ENCODE measurements around the gene BIN1. TPM values are rescaled to one million over a fixed set of nuclear protein-coding genes. Genes with fewer than 3 reads are reported as not detected.

Gene BIN1
- total and polyA plus RNA-seq, 12 donors = 62.1 to 207 (median 125) TPM

- 67 to 74% (median 72%) methylated on average over 2 of the region's 2 CpGs for WGBS, 4 donors
- intact Hi-C loops (cut with DNase I) = no loop called here
- DNase-seq = no peak
- H3K4me1 ChIP-seq (replicated peaks in 1 of 2) = no peaks in the 10 kb centered on the region
- no peaks in the 10 kb centered on the region for H3K36me3 ChIP-seq (replicated peaks in 1 of 2)
- no peak for TF ChIP-seq CTCF (IDR thresholded peaks at IDR 0.05)
- no peak for TF ChIP-seq POLR2A (IDR thresholded peaks at IDR 0.05)
- H3K4me3 ChIP-seq = no peak overlapping the region
- H3K27me3 ChIP-seq = peaks cover 3% of the 10 kb centered on the region
- H3K9me3 ChIP-seq (replicated peaks in 1 of 3) = no peaks in the 10 kb centered on the region
- H3K27ac ChIP-seq = no peak overlapping the region
These were observed 95.7 kb downstream of the BIN1 start for GRCh38 chr2:127011231-127011661.

GRCh38 chr2:127008265-127009015 is 98.5 kb downstream of the BIN1 start:
- Histone ChIP-seq H3K27me3 (peaks cover 3% of the 10 kb centered on the region), H3K9me3 (replicated peaks in 1 of 3) (no peaks in the 10 kb centered on the region), H3K36me3 (replicated peaks in 1 of 2) (no peaks in the 10 kb centered on the region), H3K4me3 (no peak overlapping the region), H3K4me1 (replicated peaks in 1 of 2) (no peaks in the 10 kb centered on the region), H3K27ac (no peak overlapping the region)
- DNase-seq = no peak
- TF ChIP-seq POLR2A (IDR thresholded peaks at IDR 0.05) (no peak), CTCF (IDR thresholded peaks at IDR 0.05) (no peak)
- intact Hi-C loops (cut with DNase I) = no loop called here
- 64 to 84% (median 77%) methylated on average over 5 of the region's 5 CpGs for WGBS, 4 donors

GRCh38 chr2:127007652-127008051 is 99.3 kb downstream of the BIN1 start:
- intact Hi-C loops (cut with DNase I) = no loop called here
- Histone ChIP-seq H3K4me3 (no peak overlapping the region), H3K4me1 (replicated peaks in 1 of 2) (no peaks in the 10 kb centered on the region), H3K27me3 (peaks cover 3% of the 10 kb centered on the region), H3K9me3 (replicated peaks in 1 of 3) (no peaks in the 10 kb centered on the region), H3K36me3 (replicated peaks in 1 of 2) (no peaks in the 10 kb centered on the region), H3K27ac (no peak overlapping the region)
- TF ChIP-seq CTCF (IDR thresholded peaks at IDR 0.05) = no peak
- TF ChIP-seq POLR2A (IDR thresholded peaks at IDR 0.05) = no peak
- 49 to 72% (median 56%) methylated on average over 3 of the region's 3 CpGs for WGBS, 4 donors
- no peak for DNase-seq

- Histone ChIP-seq H3K9me3 (replicated peaks in 1 of 3) (no peaks in the 10 kb centered on the region), H3K36me3 (replicated peaks in 1 of 2) (no peaks in the 10 kb centered on the region), H3K4me3 (no peak overlapping the region), H3K4me1 (replicated peaks in 1 of 2) (no peaks in the 10 kb centered on the region), H3K27me3 (no peaks in the 10 kb centered on the region), H3K27ac (no peak overlapping the region)
- intact Hi-C loops (cut with DNase I) = no loop called here
- 85 to 89% (median 87%) methylated on average over 4 of the region's 4 CpGs for WGBS, 4 donors
- TF ChIP-seq CTCF (IDR thresholded peaks at IDR 0.05) (no peak), POLR2A (IDR thresholded peaks at IDR 0.05) (no peak)
- DNase-seq = no peak
These were observed 100.0 kb downstream of the BIN1 start for GRCh38 chr2:127006962-127007361.
